ENCODE data around the gene NSA2.

The NSA2 gene

DNA sequence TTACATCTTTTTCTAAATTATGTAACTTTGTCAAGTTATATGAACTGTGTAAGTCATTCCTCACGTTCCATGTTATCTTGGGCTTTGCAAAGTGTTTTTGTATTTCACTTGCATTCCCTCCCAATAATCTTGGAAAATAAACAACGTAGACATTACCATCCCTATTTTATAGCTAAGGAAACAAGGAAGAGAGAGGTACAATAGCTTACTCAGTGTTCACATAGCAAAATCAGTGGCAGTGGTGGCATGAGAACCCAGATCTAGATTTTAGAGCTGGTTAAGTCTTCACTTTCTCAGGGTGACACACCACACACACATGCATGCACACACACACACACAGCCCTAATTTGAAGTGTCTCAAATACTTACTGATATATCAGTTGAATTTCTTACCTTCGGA lies 34.1 kb downstream of the NSA2 start:
- WGBS = no CpG with 5 or more reads among the region's 3 CpGs
- Histone ChIP-seq H3K4me1 (ENCODE audit: control insufficient read depth, insufficient read depth, low read depth, low read length) (peaks cover 2% of the 10 kb centered on the region), H3K27me3 (ENCODE audit: control insufficient read depth in 1 of 2, insufficient read depth in 1 of 2, low read length in 2 of 2) (no peaks in the 10 kb centered on the region), H2BK15ac (ENCODE audit: low read depth, poor library complexity, severe bottlenecking) (no peak overlapping the region), H3K79me1 (replicated peaks; ENCODE audit: low read length, poor library complexity, severe bottlenecking) (no peaks in the 10 kb centered on the region), H3K23ac (ENCODE audit: low read length in 2 of 2) (no peak overlapping the region), H3K14ac (ENCODE audit: low read length in 2 of 2) (no peak overlapping the region), H3K9ac (ENCODE audit: low read length) (no peak overlapping the region), H3K18ac (ENCODE audit: low read depth in 1 of 2, low read length in 2 of 2) (no peak overlapping the region), H2BK5ac (ENCODE audit: low read depth, low read length, poor library complexity, severe bottlenecking) (no peak overlapping the region), H2AK5ac (ENCODE audit: low read length, severe bottlenecking) (no peak overlapping the region), H3K36me3 (ENCODE audit: control insufficient read depth in 1 of 2, insufficient read depth in 2 of 2, low read depth in 1 of 2, low read length in 2 of 2) (no peaks in the 10 kb centered on the region), H2AFZ (ENCODE audit: low read depth, low read length) (no peak overlapping the region), H3K27ac (ENCODE audit: low read length, poor library complexity, severe bottlenecking) (no peak overlapping the region), H4K8ac (ENCODE audit: low read length) (no peak overlapping the region), H3K4me2 (ENCODE audit: low read length, poor library complexity, severe bottlenecking) (no peak overlapping the region), H2BK120ac (ENCODE audit: low read depth, low read length) (no peak overlapping the region), H3K4me3 (ENCODE audit: insufficient read depth in 1 of 2, low read depth in 1 of 2, low read length in 2 of 2) (no peak overlapping the region), H2BK12ac (ENCODE audit: low read length in 2 of 2) (no peak overlapping the region), H3K4ac (ENCODE audit: low read depth in 1 of 2, low read length in 2 of 2) (no peak overlapping the region), H3K9me3 (ENCODE audit: control insufficient read depth, low read length) (no peaks in the 10 kb centered on the region), H4K91ac (ENCODE audit: low read length) (no peak overlapping the region)
- DNase-seq = no peak

DNA sequence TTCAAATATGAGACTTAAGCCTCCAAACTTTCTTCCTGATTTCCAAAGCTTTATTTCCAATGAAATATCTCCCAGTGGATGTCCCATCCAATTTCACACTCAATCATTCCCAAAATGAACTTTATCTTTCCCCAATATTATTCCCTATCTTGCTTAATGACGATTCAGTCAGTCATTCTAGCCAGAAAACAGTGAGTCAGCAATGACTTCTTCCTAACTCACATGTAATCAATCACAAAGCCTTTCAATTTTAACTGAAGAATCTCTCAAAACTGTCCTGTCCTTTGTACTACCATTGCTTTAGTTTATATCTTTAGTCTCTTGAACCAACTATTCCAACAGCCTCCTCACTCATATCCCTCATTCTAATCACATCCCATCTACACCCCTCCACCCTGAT lies 34.9 kb downstream of the NSA2 start:
- Histone ChIP-seq H3K4ac (ENCODE audit: low read depth in 1 of 2, low read length in 2 of 2) (no peak overlapping the region), H3K4me1 (ENCODE audit: control insufficient read depth, insufficient read depth, low read depth, low read length) (peaks cover 2% of the 10 kb centered on the region), H3K27me3 (ENCODE audit: control insufficient read depth in 1 of 2, insufficient read depth in 1 of 2, low read length in 2 of 2) (no peaks in the 10 kb centered on the region), H3K4me3 (ENCODE audit: insufficient read depth in 1 of 2, low read depth in 1 of 2, low read length in 2 of 2) (no peak overlapping the region), H3K4me2 (ENCODE audit: low read length, poor library complexity, severe bottlenecking) (no peak overlapping the region), H3K23ac (ENCODE audit: low read length in 2 of 2) (no peak overlapping the region), H2AFZ (ENCODE audit: low read depth, low read length) (no peak overlapping the region), H3K9me3 (ENCODE audit: control insufficient read depth, low read length) (no peaks in the 10 kb centered on the region), H2BK12ac (ENCODE audit: low read length in 2 of 2) (no peak overlapping the region), H2AK5ac (ENCODE audit: low read length, severe bottlenecking) (no peak overlapping the region), H2BK15ac (ENCODE audit: low read depth, poor library complexity, severe bottlenecking) (no peak overlapping the region), H2BK5ac (ENCODE audit: low read depth, low read length, poor library complexity, severe bottlenecking) (no peak overlapping the region), H2BK120ac (ENCODE audit: low read depth, low read length) (no peak overlapping the region), H3K14ac (ENCODE audit: low read length in 2 of 2) (no peak overlapping the region), H3K36me3 (ENCODE audit: control insufficient read depth in 1 of 2, insufficient read depth in 2 of 2, low read depth in 1 of 2, low read length in 2 of 2) (no peaks in the 10 kb centered on the region), H3K9ac (ENCODE audit: low read length) (no peak overlapping the region), H3K18ac (ENCODE audit: low read depth in 1 of 2, low read length in 2 of 2) (no peak overlapping the region), H4K8ac (ENCODE audit: low read length) (no peak overlapping the region), H3K27ac (ENCODE audit: low read length, poor library complexity, severe bottlenecking) (no peak overlapping the region), H3K79me1 (replicated peaks; ENCODE audit: low read length, poor library complexity, severe bottlenecking) (no peaks in the 10 kb centered on the region), H4K91ac (ENCODE audit: low read length) (no peak overlapping the region)
- 11% methylated on average over 1 of the region's 1 CpG for WGBS
- no peak for DNase-seq

DNA sequence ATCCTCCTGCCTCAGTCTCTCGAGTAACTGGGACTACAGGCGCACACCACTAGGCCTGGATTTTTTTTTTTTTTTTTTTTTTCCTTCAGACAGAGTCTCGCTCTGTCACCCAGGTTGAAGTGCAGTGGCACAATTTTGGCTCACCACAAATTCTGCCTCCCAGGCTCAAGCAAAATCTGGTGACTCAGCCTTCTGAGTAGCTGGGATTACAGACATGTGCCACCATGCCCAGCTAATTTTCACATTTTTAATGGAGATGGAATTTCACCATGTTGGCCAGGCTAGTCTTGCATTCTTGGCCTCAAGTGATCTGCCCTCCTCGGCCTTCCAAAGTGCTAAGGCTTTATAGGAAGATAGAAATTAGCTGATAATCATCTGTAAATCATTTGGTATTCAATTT lies 43.9 kb downstream of the NSA2 start:
- no peak for DNase-seq
- 96% methylated on average over 3 of the region's 4 CpGs for WGBS

DNA sequence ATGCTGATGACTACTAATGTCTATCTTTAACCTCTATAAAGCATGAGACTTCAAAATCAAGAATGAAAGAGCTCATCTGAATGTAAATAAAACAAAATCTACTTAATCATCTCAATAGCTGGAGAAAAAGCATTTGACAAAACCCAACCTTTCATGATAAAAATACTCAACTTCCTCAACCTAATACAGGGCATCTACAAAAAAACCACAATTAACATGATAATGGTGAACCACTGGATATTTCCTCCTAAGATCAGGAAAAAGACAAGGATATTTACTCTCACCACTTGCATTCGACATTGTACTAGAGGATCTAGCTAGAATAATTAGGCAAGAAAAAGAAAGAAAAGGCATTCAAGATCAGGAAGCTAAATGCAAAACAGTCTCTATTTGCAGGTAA lies 49.8 kb downstream of the NSA2 start:
- Histone ChIP-seq H4K8ac (ENCODE audit: low read length) (no peak overlapping the region), H3K14ac (ENCODE audit: low read length in 2 of 2) (no peak overlapping the region), H3K9me3 (ENCODE audit: control insufficient read depth, low read length) (no peaks in the 10 kb centered on the region), H3K23ac (ENCODE audit: low read length in 2 of 2) (no peak overlapping the region), H3K79me1 (replicated peaks; ENCODE audit: low read length, poor library complexity, severe bottlenecking) (no peaks in the 10 kb centered on the region), H2BK12ac (ENCODE audit: low read length in 2 of 2) (no peak overlapping the region), H3K4ac (ENCODE audit: low read depth in 1 of 2, low read length in 2 of 2) (no peak overlapping the region), H3K4me1 (ENCODE audit: control insufficient read depth, insufficient read depth, low read depth, low read length) (no peaks in the 10 kb centered on the region), H3K9ac (ENCODE audit: low read length) (no peak overlapping the region), H3K27me3 (ENCODE audit: control insufficient read depth in 1 of 2, insufficient read depth in 1 of 2, low read length in 2 of 2) (peaks cover 0 to under 1% of the 10 kb centered on the region in 2 experiments), H2BK120ac (ENCODE audit: low read depth, low read length) (no peak overlapping the region), H2BK5ac (ENCODE audit: low read depth, low read length, poor library complexity, severe bottlenecking) (no peak overlapping the region), H3K36me3 (ENCODE audit: control insufficient read depth in 1 of 2, insufficient read depth in 2 of 2, low read depth in 1 of 2, low read length in 2 of 2) (no peaks in the 10 kb centered on the region), H2AFZ (ENCODE audit: low read depth, low read length) (no peak overlapping the region), H3K4me2 (ENCODE audit: low read length, poor library complexity, severe bottlenecking) (no peak overlapping the region), H3K27ac (ENCODE audit: low read length, poor library complexity, severe bottlenecking) (no peak overlapping the region), H3K18ac (ENCODE audit: low read depth in 1 of 2, low read length in 2 of 2) (no peak overlapping the region), H4K91ac (ENCODE audit: low read length) (no peak overlapping the region), H3K4me3 (ENCODE audit: insufficient read depth in 1 of 2, low read depth in 1 of 2, low read length in 2 of 2) (no peak overlapping the region), H2AK5ac (ENCODE audit: low read length, severe bottlenecking) (no peak overlapping the region), H2BK15ac (ENCODE audit: low read depth, poor library complexity, severe bottlenecking) (no peak overlapping the region)
- no peak for DNase-seq
- no CpG with 5 or more reads among the region's 1 CpG for WGBS

More for the DNA sequence above, 43.9 kb downstream of the NSA2 start:
- Histone ChIP-seq H3K4ac (ENCODE audit: low read depth in 1 of 2, low read length in 2 of 2) (no peak overlapping the region), H3K4me1 (ENCODE audit: control insufficient read depth, insufficient read depth, low read depth, low read length) (no peaks in the 10 kb centered on the region), H2BK12ac (ENCODE audit: low read length in 2 of 2) (no peak overlapping the region), H3K79me1 (replicated peaks; ENCODE audit: low read length, poor library complexity, severe bottlenecking) (no peaks in the 10 kb centered on the region), H3K14ac (ENCODE audit: low read length in 2 of 2) (no peak overlapping the region), H4K8ac (ENCODE audit: low read length) (no peak overlapping the region), H2BK120ac (ENCODE audit: low read depth, low read length) (no peak overlapping the region), H2BK5ac (ENCODE audit: low read depth, low read length, poor library complexity, severe bottlenecking) (no peak overlapping the region), H3K36me3 (ENCODE audit: control insufficient read depth in 1 of 2, insufficient read depth in 2 of 2, low read depth in 1 of 2, low read length in 2 of 2) (no peaks in the 10 kb centered on the region), H2AFZ (ENCODE audit: low read depth, low read length) (no peak overlapping the region), H2BK15ac (ENCODE audit: low read depth, poor library complexity, severe bottlenecking) (no peak overlapping the region), H4K91ac (ENCODE audit: low read length) (no peak overlapping the region), H3K9me3 (ENCODE audit: control insufficient read depth, low read length) (no peaks in the 10 kb centered on the region), H2AK5ac (ENCODE audit: low read length, severe bottlenecking) (no peak overlapping the region), H3K23ac (ENCODE audit: low read length in 2 of 2) (no peak overlapping the region), H3K27me3 (ENCODE audit: control insufficient read depth in 1 of 2, insufficient read depth in 1 of 2, low read length in 2 of 2) (no peaks in the 10 kb centered on the region), H3K4me2 (ENCODE audit: low read length, poor library complexity, severe bottlenecking) (no peak overlapping the region), H3K9ac (ENCODE audit: low read length) (no peak overlapping the region), H3K18ac (ENCODE audit: low read depth in 1 of 2, low read length in 2 of 2) (no peak overlapping the region), H3K4me3 (ENCODE audit: insufficient read depth in 1 of 2, low read depth in 1 of 2, low read length in 2 of 2) (no peak overlapping the region), H3K27ac (ENCODE audit: low read length, poor library complexity, severe bottlenecking) (no peak overlapping the region)

Measured in mesenchymal stem cell (in vitro differentiated cells and primary cell).